Activated naive CD8-positive, alpha-beta T cell treated with anti-CD3 and anti-CD28 coated beads, Interleukin-2, amount 50 U/mL, for 16 hours (primary cell): ENCODE measurements around the gene DPF3.

Experiments
- DNase-seq: peaks from one replicate; pipeline ENCODE4 v3.0.0-alpha.2; 2020; ENCODE audit warnings: low read depth, low spot score

DPF3 gene

GRCh38 chr14:72682188-72682587 lies 211.7 kb downstream of the DPF3 start:
- DNase-seq, result no peak

GRCh38 chr14:72680853-72681640 lies 212.9 kb downstream of the DPF3 start:
- no peak for DNase-seq

GRCh38 chr14:72679536-72680151 lies 214.3 kb downstream of the DPF3 start:
- no peak for DNase-seq

GRCh38 chr14:72679141-72679535 lies 214.8 kb downstream of the DPF3 start:
- no peak for DNase-seq

GRCh38 chr14:72678356-72678755 lies 215.5 kb downstream of the DPF3 start:
- no peak for DNase-seq

- DNase-seq, result no peak
Measured at GRCh38 chr14:72677664-72678063, 216.2 kb downstream of the DPF3 start.

GRCh38 chr14:72675126-72675525 lies 218.8 kb downstream of the DPF3 start:
- no peak for DNase-seq

- DNase-seq, result no peak
Measured at GRCh38 chr14:72673179-72673578, 220.7 kb downstream of the DPF3 start.

- no peak for DNase-seq
Measured at GRCh38 chr14:72666610-72667009, 227.3 kb downstream of the DPF3 start.

GRCh38 chr14:72665259-72665658 lies 228.6 kb downstream of the DPF3 start:
- DNase-seq, result no peak

GRCh38 chr14:72664651-72665050 lies 229.2 kb downstream of the DPF3 start:
- no peak for DNase-seq

- no peak for DNase-seq
Measured at GRCh38 chr14:72663956-72664650, 229.8 kb downstream of the DPF3 start.

- no peak for DNase-seq
Measured at GRCh38 chr14:72663076-72663487, 230.8 kb downstream of the DPF3 start.

- no peak for DNase-seq
Measured at GRCh38 chr14:72662214-72662613, 231.7 kb downstream of the DPF3 start.

- no peak for DNase-seq
Measured at GRCh38 chr14:72657214-72657921, 236.5 kb downstream of the DPF3 start.

- no peak for DNase-seq
Measured at GRCh38 chr14:72653026-72653425, 240.9 kb downstream of the DPF3 start.

GRCh38 chr14:72652179-72652578 lies 241.7 kb downstream of the DPF3 start:
- DNase-seq, result no peak

GRCh38 chr14:72651714-72652113 lies 242.2 kb downstream of the DPF3 start:
- no peak for DNase-seq

- no peak for DNase-seq
Measured at GRCh38 chr14:72651081-72651480, 242.8 kb downstream of the DPF3 start.

GRCh38 chr14:72649603-72650227 lies 244.2 kb downstream of the DPF3 start:
- DNase-seq, result no peak

- DNase-seq, result no peak
Measured at GRCh38 chr14:72647782-72648181, 246.1 kb downstream of the DPF3 start.
